ENCODE data around the gene GUCY1A1.

GUCY1A1 gene

DNA sequence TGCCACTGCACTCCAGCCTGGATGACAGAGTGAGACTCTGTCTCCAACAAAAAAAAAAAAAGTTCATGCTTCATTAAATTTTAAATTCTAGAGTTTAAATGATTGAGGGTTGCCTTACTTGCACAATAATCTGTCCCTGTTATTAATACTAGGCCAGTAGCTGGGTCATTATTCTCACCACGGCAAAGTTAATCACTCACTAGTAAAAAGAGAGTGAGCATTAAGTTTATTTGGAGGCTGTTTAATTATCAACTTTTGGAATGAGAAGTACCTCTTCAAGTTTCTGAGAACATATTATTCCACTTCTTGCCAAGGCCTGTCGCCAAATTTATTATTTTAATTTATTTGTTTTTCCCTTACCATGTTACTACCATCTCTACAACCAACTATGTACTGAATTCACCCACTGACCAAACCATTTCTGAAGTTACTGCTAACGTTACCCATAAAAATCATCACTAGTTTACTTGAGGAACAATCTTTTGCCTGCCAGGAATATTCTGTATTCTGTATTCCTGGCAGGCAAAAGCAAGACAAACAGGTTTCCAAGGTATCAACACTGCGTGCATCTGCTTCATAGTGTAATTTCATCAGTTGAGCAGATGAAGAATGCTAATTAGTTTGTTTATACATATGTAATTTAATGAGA, 26.5 kb downstream of the GUCY1A1 start:
- DNase-seq: no peak

GRCh38 chr4:155694100-155694785, 27.6 kb downstream of the GUCY1A1 start:
- DNase-seq: no peak

GRCh38 chr4:155696226-155696625, 29.6 kb downstream of the GUCY1A1 start:
- no peak for DNase-seq

- no peak for DNase-seq
These were observed 30.1 kb downstream of the GUCY1A1 start for GRCh38 chr4:155696726-155697125.

GRCh38 chr4:155701827-155702226, 35.2 kb downstream of the GUCY1A1 start:
- DNase-seq: no peak

GRCh38 chr4:155703486-155704247, 37.0 kb downstream of the GUCY1A1 start:
- DNase-seq: no peak

GRCh38 chr4:155704841-155705404, 38.3 kb downstream of the GUCY1A1 start:
- DNase-seq: no peak

DNA sequence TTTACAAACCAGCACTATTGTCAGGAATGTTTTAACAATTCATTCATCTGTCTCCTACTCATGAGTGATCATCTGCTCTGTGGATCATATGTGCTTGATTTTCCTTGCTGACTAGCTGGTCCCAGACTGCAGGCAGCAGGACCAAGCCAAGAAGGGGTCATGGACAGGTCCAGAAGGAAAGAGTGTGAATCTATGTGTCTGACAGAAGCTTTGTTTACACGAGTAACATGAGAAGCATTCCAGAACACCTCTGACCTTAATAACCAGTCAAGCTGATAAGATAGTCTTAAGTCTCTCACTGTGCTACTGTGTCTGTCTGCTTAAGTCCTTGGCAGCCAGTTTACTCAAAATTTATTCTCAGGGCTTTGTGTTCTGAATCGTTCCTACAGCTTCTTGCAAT, 39.0 kb downstream of the GUCY1A1 start:
- DNase-seq: no peak

GRCh38 chr4:155706147-155706546, 39.5 kb downstream of the GUCY1A1 start:
- no peak for DNase-seq

- no peak for DNase-seq
These were observed 40.6 kb downstream of the GUCY1A1 start for GRCh38 chr4:155707251-155707650.

DNA sequence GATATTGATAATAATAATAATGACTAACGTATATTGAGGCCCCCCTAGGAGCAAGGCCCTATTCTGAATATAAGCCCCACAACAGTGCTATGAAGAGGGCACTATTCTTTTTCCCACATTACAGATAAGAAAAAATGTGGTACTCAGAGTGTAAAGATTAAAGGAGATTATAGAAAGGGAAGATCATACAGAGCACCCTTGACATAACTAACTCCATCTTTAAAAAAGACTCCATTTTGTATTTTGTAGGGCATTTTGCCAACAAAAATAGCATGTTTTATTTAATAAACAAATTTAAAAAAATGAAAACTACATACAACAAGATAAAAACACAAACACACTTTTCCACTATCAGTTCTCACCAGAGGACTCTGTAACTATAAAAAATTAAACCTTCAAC, 42.1 kb downstream of the GUCY1A1 start:
- DNase-seq: no peak

GRCh38 chr4:155709918-155710317, 43.3 kb downstream of the GUCY1A1 start:
- DNase-seq: no peak

DNA sequence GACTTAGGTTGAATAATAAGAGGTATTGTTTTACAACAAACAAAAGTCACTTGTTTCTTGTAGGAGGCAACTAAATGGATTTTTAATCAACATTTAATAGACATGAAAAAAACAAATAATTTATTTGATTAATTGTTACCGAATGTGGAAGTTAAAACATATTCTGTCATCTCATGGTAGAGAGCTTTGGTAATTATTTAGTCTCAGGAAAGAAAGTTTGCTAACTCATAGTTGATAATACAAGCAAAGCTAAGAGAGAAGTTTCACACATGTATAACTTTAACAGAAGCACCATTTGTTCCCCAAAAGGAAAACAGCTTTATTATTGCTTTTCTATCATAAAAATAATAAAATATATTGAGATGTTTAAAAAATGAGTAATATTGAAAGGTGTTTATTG, 44.9 kb downstream of the GUCY1A1 start:
- no peak for DNase-seq

- no peak for DNase-seq
These were observed 46.2 kb downstream of the GUCY1A1 start for GRCh38 chr4:155712846-155713245.

DNA sequence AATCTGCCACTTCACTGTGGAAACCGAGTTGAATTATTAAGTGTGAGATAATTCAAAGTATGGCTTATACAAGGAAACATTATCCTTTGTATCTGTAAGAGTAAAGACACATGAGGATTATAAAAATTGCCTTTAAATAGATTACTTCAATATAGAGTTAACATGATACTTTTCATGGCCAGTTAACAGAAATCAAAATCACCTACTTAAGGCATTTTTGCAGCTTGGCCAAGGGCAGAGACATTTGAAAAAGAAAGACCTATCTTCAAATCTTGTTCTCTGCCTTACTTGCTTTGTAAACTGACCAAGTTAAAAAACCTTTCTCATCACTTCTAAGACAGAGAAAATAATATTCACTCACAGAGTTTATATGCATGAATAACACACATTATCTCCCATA, 47.3 kb downstream of the GUCY1A1 start:
- no peak for DNase-seq

DNA sequence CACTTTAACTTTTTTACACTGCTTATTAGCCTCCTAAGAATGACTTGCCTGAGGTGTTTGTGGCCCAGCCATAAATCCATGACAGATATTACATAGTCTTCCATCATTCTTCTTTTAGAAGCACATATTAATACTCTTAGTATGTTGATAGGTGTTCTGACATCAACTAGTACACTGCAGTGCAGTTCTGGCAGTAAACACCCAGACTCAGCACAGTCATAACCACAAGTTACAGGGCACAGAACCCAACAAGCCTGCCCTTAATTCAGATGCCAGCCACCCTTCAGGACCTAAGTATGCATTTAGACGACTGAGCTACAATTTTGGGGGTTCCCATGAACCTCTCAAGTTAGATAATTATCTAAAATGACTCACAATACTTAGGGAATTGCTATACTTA, 55.7 kb downstream of the GUCY1A1 start:
- DNase-seq: no peak

- DNase-seq: no peak
These were observed 56.3 kb downstream of the GUCY1A1 start for GRCh38 chr4:155722816-155723499.

DNA sequence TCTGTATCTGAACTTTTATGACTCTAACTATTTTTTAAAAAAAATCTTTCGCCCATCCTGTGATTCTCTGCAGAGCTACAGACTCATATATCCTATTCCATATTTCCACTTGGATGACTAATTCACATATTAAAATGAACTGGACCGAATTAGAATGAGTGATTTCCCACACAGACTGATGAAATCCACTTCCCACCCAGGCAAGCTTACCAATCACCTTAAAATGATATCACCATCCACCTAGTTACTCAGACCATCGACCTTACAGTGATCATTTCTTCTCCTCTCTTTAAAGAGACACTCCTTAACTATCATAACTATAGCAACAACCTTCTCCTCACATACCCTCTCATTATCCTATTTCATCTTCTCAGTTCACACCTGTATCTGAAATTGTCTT, 58.1 kb downstream of the GUCY1A1 start:
- no peak for DNase-seq

GRCh38 chr4:155734065-155734464, 67.4 kb downstream of the GUCY1A1 start:
- DNase-seq: no peak

DNA sequence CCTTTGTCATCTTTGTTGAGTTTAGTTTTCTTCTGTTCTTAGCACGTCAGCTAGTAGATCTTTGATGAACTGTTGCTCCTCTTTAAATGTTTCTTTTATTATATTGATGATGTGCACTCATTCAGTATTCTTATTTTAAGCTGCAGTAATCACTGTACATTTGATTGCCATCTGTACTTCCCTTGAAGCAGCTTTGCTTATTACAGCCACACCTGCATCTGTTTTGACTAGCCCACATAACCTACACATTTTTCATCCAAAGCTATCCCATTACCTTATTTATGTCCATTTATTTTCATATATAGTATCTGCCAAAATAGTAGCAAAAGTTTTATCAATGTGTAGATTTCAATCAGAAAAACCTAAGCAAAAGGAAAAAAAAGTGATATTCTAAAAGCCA, 68.3 kb downstream of the GUCY1A1 start:
- DNase-seq: no peak

DNA sequence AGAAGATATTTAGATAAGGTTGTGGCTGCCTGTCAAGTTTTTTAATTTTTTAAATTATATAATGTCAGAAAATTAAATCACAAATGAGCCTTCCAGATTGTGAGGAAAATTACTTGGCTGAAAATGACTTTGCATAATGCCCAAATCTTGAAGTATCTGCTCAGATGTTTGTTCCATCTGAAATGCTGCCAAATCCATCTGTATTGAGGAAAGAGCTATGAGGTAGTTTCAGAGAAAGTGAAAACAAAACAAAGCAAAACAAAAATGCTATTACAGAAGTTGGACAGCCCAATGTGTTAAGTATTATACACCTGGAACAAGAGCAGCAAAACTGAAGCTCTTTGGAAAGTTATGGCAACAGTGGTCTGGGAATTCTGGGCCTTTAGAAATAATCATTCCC, 68.8 kb downstream of the GUCY1A1 start:
- no peak for DNase-seq

GRCh38 chr4:155738548-155738947, 71.9 kb downstream of the GUCY1A1 start:
- DNase-seq: no peak

DNA sequence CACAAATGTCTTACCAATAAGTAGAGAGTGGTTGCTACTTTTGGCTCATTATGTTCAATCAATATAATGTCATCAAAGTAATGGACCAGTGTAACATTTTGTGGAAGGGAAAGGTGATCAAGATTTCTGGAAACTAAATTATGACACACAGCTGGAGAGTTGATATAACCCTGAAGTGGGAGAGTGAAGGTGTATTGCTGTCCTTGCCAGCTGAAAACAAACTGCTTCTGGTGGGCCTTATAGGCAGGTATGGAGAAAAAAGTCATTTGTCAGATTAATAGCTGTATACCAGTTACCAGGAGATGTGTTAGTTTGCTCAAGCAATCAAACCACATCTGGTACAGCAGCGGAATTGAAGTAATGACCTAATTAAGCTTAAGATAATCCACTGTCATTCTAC, 74.9 kb downstream of the GUCY1A1 start:
- no peak for DNase-seq

All from NCI-H2029 treated with DMSO at 0.1 percent for 48 hours (cell line).